ENCODE data around the gene UNC5B. TPM values are rescaled to one million over a fixed set of nuclear protein-coding genes. Genes with fewer than 3 reads are reported as not detected.

The UNC5B gene
- total and polyA plus RNA-seq, 8 donors = 14.4 to 31.2 (median 21.4) TPM

DNA sequence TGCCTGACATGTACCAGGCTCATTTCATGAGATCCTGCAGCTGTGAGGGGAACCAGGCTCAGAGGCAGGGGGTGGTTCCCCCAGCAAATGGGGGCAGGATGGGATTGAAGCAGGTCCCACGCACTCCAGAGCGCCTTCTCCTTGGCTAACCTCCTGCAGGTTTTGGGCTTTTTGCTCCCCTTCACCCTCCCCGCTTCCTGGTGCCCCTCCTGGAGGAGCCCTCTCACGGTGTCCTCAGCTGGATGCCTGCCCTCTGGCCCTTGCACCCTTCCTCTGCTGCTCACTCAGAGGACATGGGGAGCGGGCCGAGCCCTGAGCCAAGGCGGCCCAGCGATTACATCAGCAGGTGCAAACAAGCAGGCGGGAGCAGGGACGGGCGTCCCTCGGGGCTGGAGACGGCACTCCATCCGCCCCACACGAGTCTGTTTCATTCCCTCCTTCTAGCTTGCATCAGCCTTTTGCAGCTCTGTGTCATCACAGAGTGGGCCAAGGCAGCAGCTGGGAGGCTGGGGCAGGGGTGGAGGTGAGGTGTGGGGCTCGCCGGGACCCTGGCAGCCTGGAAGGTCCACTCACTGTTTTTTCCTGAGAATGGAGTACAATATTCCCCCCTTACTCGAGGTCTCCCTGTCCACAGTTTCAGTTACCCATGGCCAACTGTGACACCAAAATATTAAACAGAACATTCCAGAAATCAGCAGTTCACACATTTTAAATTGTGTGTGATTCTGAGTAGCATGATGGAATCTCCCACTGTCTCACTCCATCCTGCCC lies 54.0 kb downstream of the UNC5B start:
- Histone ChIP-seq H3K4me1 (peaks cover 3 to 11% of the 10 kb centered on the region in 2 donors), H3K36me3 (no peaks in the 10 kb centered on the region), H3K27ac (no peak overlapping the region), H3K9me3 (no peaks in the 10 kb centered on the region), H3K27me3 (no peaks in the 10 kb centered on the region), H3K4me3 (no peak overlapping the region)
- intact Hi-C loops (cut with DNase I) = no loop called here
- peak in 1 of 4 donors; percentile 80 for DNase-seq
- no peak for TF ChIP-seq CTCF (IDR thresholded peaks at IDR 0.05)
- peak; percentile 10 for ATAC-seq

DNA sequence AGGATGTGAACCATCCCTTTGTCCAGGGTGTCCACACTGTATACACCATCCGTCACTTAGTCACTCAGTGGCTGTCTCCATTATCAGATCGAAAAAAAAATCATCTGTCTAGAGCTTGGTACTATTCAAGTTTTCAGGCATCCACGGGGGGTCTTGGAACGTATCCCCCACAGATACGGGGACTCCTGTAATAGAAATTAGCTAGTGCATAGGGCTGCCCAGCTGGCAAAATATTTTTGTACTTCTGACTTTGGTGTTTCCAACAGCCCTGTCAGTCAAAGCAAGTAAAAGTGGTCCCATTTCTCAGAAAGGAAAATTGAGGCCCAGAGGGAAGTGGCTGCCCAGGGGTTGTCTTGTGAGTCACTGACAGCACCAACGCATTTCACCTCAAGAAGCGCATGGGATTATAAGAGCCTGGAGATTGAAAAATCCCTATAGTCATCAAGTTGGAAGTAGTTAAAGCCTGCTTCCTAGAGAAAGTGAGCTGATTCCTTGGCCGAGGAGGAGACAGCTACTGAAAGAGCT lies 54.6 kb downstream of the UNC5B start:
- Histone ChIP-seq H3K27me3 (no peaks in the 10 kb centered on the region), H3K4me1 (peaks cover 3 to 18% of the 10 kb centered on the region in 2 donors), H3K27ac (no peak overlapping the region), H3K36me3 (no peaks in the 10 kb centered on the region), H3K4me3 (no peak overlapping the region), H3K9me3 (no peaks in the 10 kb centered on the region)
- intact Hi-C loops (cut with DNase I) = no loop called here
- no peak for TF ChIP-seq CTCF (IDR thresholded peaks at IDR 0.05)
- no peak for DNase-seq
- no peak for ATAC-seq

GRCh38 chr10:71267508-71268240 lies 55.3 kb downstream of the UNC5B start:
- ATAC-seq = no peak
- intact Hi-C loops (cut with DNase I) = no loop called here
- Histone ChIP-seq H3K4me3 (no peak overlapping the region), H3K9me3 (no peaks in the 10 kb centered on the region), H3K27me3 (no peaks in the 10 kb centered on the region), H3K4me1 (peaks cover 3 to 25% of the 10 kb centered on the region in 2 donors), H3K36me3 (no peaks in the 10 kb centered on the region), H3K27ac (no peak overlapping the region)
- DNase-seq = no peak
- TF ChIP-seq CTCF (IDR thresholded peaks at IDR 0.05) = no peak

- intact Hi-C loops (cut with DNase I) = no loop called here
- Histone ChIP-seq H3K9me3 (no peaks in the 10 kb centered on the region), H3K27me3 (no peaks in the 10 kb centered on the region), H3K27ac (no peak overlapping the region), H3K4me3 (no peak overlapping the region), H3K36me3 (no peaks in the 10 kb centered on the region), H3K4me1 (peaks cover 3 to 27% of the 10 kb centered on the region in 2 donors)
- no peak for DNase-seq
- no peak for TF ChIP-seq CTCF (IDR thresholded peaks at IDR 0.05)
- no peak for ATAC-seq
These were observed 55.9 kb downstream of the UNC5B start for GRCh38 chr10:71268247-71268691.

GRCh38 chr10:71268758-71269157 lies 56.4 kb downstream of the UNC5B start:
- DNase-seq (peak in 1 of 4 donors; percentile 68), ATAC-seq (no peak)
- Histone ChIP-seq H3K36me3 (no peaks in the 10 kb centered on the region), H3K4me1 (peaks cover 3 to 27% of the 10 kb centered on the region in 2 donors), H3K27ac (no peak overlapping the region), H3K27me3 (no peaks in the 10 kb centered on the region), H3K9me3 (no peaks in the 10 kb centered on the region), H3K4me3 (no peak overlapping the region)
- intact Hi-C loops (cut with DNase I) = no loop called here
- no peak for TF ChIP-seq CTCF (IDR thresholded peaks at IDR 0.05)
